GM12864 (cell line): ENCODE data around the gene KRT72.

Experiments
- DNase-seq: peaks from one replicate; pipeline ENCODE4 v3.0.0-alpha.2; 2011; ENCODE audit warnings: low read depth
- H3K4me3 ChIP-seq: 2 replicates; pipeline ENCODE4 v1.5.1; 2011; ENCODE audit warnings: mild to moderate bottlenecking, low read depth, low read length, control low read depth
- TF ChIP-seq, protein P1 (sequence below): IDR thresholded peaks from 2 replicates; pipeline ENCODE4 v1.5.1; 2011; ENCODE audit warnings: low read depth, mild to moderate bottlenecking, moderate library complexity, low read length, control low read depth, inconsistent platforms; ENCODE audit errors: missing control alignments

The KRT72 gene

DNA sequence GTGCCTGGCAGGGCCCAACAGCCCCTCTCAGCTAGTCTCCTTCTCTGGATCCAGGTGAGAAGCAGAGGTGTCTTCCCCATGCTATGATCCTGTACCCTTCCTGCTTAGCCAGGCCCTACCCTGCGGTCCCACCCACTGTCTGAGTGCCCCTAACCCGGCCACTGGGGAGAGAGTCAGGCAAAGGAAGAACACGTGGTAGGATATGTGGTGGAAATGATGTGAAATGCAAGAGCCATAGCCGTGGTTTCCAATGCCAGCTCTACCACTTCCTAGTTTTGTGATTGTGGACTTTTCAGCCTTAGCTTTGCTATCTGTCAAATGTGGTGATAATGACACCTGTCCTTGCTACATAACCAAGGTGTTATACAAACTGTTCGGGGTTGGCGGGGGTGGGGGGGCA, 34.9 kb upstream of the KRT72 start:
- no peak for DNase-seq
- H3K4me3 ChIP-seq: no peak overlapping the region
- TF ChIP-seq, protein P1, sequence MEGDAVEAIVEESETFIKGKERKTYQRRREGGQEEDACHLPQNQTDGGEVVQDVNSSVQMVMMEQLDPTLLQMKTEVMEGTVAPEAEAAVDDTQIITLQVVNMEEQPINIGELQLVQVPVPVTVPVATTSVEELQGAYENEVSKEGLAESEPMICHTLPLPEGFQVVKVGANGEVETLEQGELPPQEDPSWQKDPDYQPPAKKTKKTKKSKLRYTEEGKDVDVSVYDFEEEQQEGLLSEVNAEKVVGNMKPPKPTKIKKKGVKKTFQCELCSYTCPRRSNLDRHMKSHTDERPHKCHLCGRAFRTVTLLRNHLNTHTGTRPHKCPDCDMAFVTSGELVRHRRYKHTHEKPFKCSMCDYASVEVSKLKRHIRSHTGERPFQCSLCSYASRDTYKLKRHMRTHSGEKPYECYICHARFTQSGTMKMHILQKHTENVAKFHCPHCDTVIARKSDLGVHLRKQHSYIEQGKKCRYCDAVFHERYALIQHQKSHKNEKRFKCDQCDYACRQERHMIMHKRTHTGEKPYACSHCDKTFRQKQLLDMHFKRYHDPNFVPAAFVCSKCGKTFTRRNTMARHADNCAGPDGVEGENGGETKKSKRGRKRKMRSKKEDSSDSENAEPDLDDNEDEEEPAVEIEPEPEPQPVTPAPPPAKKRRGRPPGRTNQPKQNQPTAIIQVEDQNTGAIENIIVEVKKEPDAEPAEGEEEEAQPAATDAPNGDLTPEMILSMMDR: no peak

GRCh38 chr12:52634266-52635056, 33.2 kb upstream of the KRT72 start:
- TF ChIP-seq, protein P1: no peak
- no peak for DNase-seq
- H3K4me3 ChIP-seq: no peak overlapping the region

- TF ChIP-seq, protein P1: no peak
- DNase-seq: no peak
- no peak overlapping the region for H3K4me3 ChIP-seq
Observed at GRCh38 chr12:52633383-52633782, 32.1 kb upstream of the KRT72 start.

DNA sequence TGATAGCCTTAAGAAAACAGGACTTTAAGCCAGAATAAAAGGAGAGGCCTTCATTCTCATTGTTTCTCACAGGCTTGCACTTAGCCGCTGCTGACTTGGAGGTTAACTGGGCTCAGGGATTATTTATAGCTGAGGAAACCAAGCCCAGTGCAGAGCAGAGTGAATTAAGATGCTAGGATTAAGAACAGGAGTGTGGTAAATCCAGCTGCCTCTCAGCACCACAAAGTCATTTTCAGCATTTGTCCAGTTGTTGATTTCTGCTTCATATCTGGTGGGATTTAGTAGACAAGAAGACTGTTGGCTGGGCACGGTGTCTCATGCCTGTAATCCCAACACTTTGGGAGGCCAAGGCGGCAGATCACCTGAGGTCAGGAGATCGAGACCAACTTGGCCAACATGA, 31.4 kb upstream of the KRT72 start:
- TF ChIP-seq, protein P1: no peak
- DNase-seq: no peak
- H3K4me3 ChIP-seq: no peak overlapping the region

DNA sequence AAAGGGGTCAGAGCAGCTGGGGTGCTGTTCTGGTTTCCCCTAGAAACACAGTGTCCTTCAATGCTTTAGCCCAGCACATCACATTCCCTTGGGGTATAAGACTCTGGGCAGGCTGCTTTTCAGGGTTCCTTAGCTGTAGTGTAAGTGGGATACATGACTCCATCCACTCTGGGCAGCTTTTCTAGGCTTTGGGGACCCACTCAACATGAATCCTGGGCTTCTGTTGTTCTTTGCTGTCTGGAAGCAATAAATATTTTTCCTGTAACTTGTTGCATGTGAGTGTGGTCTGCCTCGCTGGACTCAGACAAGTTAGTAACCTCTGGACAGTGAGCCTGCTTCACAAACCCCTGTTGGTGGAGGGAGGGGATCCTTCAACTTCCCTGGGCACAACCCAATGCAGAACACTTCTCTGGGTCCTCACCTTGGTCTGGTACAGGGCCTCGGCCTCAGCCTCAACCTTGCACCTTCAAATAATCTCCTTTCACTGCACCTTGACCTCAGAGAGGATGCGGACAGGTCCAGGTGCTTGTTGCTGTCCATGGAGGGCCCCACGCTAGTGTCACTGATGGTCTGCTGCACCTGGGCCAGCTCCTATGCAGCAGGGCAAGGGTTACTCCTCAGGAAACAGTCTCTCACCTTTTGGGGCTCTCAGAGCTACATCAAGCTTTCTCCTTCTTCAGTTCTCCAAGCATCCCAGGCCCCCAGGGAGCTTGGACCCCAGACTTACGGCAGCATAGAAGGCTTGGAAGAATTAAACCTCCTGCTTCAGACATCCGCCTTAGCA, 30.6 kb upstream of the KRT72 start:
- no peak for DNase-seq
- TF ChIP-seq, protein P1: no peak

GRCh38 chr12:52631264-52631663, 30.0 kb upstream of the KRT72 start:
- no peak for DNase-seq
- TF ChIP-seq, protein P1: no peak
- H3K4me3 ChIP-seq: no peak overlapping the region

More for the DNA sequence above, 30.6 kb upstream of the KRT72 start:
- H3K4me3 ChIP-seq: no peak overlapping the region
